Measurements from ENCODE around the gene KLHDC2.
"Not testable (repeated sequence)": the region's sequence is repeated elsewhere in the genome, so short reads cannot be mapped to it uniquely, and the experiment has no call there.

Gene KLHDC2

DNA sequence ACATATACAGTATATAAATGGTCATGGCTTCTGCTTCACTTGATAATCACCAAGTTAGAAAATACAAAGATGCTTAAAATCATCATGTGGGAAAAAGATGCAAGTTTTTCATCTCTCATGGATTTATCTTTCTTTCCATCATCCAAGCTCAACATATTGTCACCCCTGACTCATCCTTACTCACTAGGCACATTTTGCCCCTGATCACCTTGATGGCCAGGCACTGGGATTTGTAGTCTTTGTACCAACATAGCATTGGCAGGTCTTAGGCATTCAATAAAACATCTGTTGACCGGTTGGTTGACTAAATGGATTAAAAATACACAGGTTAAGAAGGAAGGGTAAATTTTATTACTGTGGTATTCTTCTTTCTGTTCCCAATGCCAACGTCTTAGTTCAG lies 28.1 kb downstream of the KLHDC2 start:
- Histone ChIP-seq H3K36me3 (ENCODE audit: low read depth) (peaks cover 94% of the 10 kb centered on the region), H3K27me3 (ENCODE audit: insufficient read depth, poor library complexity, severe bottlenecking) (no peaks in the 10 kb centered on the region), H3K9me3 (ENCODE audit: severe bottlenecking) (no peaks in the 10 kb centered on the region), H3K4me1 (ENCODE audit: insufficient read depth, poor library complexity, severe bottlenecking) (no peaks in the 10 kb centered on the region), H3K27ac (ENCODE audit: poor library complexity, severe bottlenecking) (no peak overlapping the region), H3K4me3 (ENCODE audit: severe bottlenecking) (no peak overlapping the region)
- DNase-seq (ENCODE audit: low spot score), result no peak
- no peak for TF ChIP-seq CTCF (IDR thresholded peaks at IDR 0.05; ENCODE audit: poor library complexity, severe bottlenecking)
- no peak for ATAC-seq (ENCODE audit: low read depth)

DNA sequence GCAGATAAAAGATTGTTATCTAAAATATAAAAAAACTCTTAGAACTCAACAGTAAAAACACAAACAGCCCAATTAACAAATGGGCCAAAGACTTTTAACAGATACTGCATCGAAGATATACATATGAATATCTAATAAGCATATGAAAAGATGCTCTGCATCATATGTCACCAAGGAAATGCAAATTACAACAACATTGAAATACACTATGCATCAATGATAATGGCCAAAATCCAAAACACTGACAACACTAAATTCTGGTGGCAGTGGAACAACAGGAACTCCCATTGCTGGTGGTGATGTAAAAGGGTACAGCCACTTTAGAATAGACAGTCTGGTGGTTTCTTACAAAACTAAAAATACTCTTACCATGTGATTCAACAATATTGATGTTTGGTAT lies 40.8 kb downstream of the KLHDC2 start:
- no peak for TF ChIP-seq CTCF (IDR thresholded peaks at IDR 0.05; ENCODE audit: poor library complexity, severe bottlenecking)
- DNase-seq (ENCODE audit: low spot score) (no peak), ATAC-seq (ENCODE audit: low read depth) (no peak)
- Histone ChIP-seq H3K27me3 (ENCODE audit: insufficient read depth, poor library complexity, severe bottlenecking) (no peaks in the 10 kb centered on the region), H3K36me3 (ENCODE audit: low read depth) (peaks cover 94% of the 10 kb centered on the region), H3K27ac (ENCODE audit: poor library complexity, severe bottlenecking) (no peak overlapping the region), H3K4me1 (ENCODE audit: insufficient read depth, poor library complexity, severe bottlenecking) (no peaks in the 10 kb centered on the region), H3K9me3 (ENCODE audit: severe bottlenecking) (no peaks in the 10 kb centered on the region), H3K4me3 (ENCODE audit: severe bottlenecking) (no peak overlapping the region)

GRCh38 chr14:49816118-49816517 lies 48.2 kb downstream of the KLHDC2 start:
- not testable (repeated sequence) for H3K9me3 ChIP-seq (ENCODE audit: severe bottlenecking); H3K27ac ChIP-seq (ENCODE audit: poor library complexity, severe bottlenecking); H3K4me3 ChIP-seq (ENCODE audit: severe bottlenecking); ATAC-seq (ENCODE audit: low read depth); H3K27me3 ChIP-seq (ENCODE audit: insufficient read depth, poor library complexity, severe bottlenecking); H3K4me1 ChIP-seq (ENCODE audit: insufficient read depth, poor library complexity, severe bottlenecking); DNase-seq (ENCODE audit: low spot score)
- peaks cover 96% of the 10 kb centered on the region for H3K36me3 ChIP-seq (ENCODE audit: low read depth)

DNA sequence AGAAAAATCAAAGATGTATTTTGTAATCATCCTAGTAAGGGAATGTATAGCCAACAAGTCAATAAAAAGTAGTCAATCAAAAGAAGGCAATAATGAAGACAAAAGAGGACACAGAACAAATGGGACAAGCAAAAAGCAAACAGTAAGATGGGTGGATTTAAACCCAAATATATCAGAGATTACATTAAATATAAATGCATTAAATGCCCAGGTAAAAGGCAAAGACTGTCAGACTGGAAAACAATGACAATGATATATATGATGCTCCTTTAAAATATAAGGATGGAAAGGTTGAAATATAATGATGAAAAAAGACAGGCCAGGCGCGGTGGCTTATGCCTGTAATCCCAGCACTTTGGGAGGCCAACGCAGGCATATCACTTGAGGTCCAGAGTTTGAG lies 48.9 kb downstream of the KLHDC2 start:
- ATAC-seq (ENCODE audit: low read depth) (no peak), DNase-seq (ENCODE audit: low spot score) (no peak)
- H3K36me3 ChIP-seq (ENCODE audit: low read depth), result peaks cover 89% of the 10 kb centered on the region
- H3K27me3 ChIP-seq (ENCODE audit: insufficient read depth, poor library complexity, severe bottlenecking), result no peaks in the 10 kb centered on the region
- no peak overlapping the region for H3K4me3 ChIP-seq (ENCODE audit: severe bottlenecking)
- peaks cover 6% of the 10 kb centered on the region for H3K9me3 ChIP-seq (ENCODE audit: severe bottlenecking)
- no peak for TF ChIP-seq CTCF (IDR thresholded peaks at IDR 0.05; ENCODE audit: poor library complexity, severe bottlenecking)
- H3K4me1 ChIP-seq (ENCODE audit: insufficient read depth, poor library complexity, severe bottlenecking), result no peaks in the 10 kb centered on the region
- no peak overlapping the region for H3K27ac ChIP-seq (ENCODE audit: poor library complexity, severe bottlenecking)

DNA sequence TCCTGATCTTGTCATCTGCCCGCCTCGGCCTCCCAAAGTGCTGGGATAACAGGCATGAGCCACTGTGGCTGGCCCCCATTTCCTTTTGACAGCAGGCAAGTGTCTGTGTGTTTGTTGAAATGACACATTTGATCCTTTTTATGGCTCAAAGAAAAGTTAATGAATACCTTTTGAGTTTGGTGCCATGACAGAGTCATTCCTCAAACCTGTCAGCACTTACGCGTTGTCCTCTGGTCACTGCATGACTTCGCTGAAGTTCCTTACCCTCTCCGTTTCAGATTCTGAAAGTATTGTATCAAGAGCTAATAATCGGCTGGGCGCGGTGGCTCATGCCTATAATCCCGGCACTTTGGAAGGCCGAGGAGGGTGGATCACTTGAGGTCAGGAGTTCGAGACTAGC lies 52.2 kb downstream of the KLHDC2 start:
- Histone ChIP-seq H3K27me3 (ENCODE audit: insufficient read depth, poor library complexity, severe bottlenecking) (no peaks in the 10 kb centered on the region), H3K4me3 (ENCODE audit: severe bottlenecking) (no peak overlapping the region), H3K4me1 (ENCODE audit: insufficient read depth, poor library complexity, severe bottlenecking) (no peaks in the 10 kb centered on the region), H3K36me3 (ENCODE audit: low read depth) (peaks cover 89% of the 10 kb centered on the region), H3K9me3 (ENCODE audit: severe bottlenecking) (peaks cover 6% of the 10 kb centered on the region), H3K27ac (ENCODE audit: poor library complexity, severe bottlenecking) (no peak overlapping the region)
- no peak for DNase-seq (ENCODE audit: low spot score)
- TF ChIP-seq CTCF (IDR thresholded peaks at IDR 0.05; ENCODE audit: poor library complexity, severe bottlenecking), result no peak
- ATAC-seq (ENCODE audit: low read depth), result no peak
